Measurements from ENCODE around the gene LRRC31.

LRRC31 gene

DNA sequence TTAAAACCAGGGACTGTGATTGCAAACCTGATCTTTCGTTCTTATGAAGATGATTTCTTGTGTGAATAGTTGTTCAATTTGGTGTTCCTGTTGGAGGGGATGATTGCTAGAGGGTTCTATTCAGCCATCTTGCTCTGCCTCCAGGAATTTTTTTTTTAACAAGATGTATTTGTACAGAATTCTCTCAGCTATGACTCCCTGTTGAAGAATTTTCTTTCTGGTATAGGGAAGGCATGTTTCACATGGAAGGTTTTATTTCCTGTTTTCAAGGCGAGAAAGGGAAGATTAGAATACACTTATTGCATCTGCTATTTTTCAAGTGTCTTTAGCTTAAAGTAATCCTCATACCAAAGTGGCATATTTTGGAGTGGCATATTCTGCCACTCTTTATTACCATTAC lies 51.4 kb downstream of the LRRC31 start:
- no peak overlapping the region for H3K4me3 ChIP-seq (ENCODE audit: low read depth, low read length)
- DNase-seq (ENCODE audit: low read depth), result no peak
- TF ChIP-seq, protein P1, sequence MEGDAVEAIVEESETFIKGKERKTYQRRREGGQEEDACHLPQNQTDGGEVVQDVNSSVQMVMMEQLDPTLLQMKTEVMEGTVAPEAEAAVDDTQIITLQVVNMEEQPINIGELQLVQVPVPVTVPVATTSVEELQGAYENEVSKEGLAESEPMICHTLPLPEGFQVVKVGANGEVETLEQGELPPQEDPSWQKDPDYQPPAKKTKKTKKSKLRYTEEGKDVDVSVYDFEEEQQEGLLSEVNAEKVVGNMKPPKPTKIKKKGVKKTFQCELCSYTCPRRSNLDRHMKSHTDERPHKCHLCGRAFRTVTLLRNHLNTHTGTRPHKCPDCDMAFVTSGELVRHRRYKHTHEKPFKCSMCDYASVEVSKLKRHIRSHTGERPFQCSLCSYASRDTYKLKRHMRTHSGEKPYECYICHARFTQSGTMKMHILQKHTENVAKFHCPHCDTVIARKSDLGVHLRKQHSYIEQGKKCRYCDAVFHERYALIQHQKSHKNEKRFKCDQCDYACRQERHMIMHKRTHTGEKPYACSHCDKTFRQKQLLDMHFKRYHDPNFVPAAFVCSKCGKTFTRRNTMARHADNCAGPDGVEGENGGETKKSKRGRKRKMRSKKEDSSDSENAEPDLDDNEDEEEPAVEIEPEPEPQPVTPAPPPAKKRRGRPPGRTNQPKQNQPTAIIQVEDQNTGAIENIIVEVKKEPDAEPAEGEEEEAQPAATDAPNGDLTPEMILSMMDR (IDR thresholded peaks at IDR 0.05; ENCODE audit: low read depth, low read length, missing control alignments), result no peak

DNA sequence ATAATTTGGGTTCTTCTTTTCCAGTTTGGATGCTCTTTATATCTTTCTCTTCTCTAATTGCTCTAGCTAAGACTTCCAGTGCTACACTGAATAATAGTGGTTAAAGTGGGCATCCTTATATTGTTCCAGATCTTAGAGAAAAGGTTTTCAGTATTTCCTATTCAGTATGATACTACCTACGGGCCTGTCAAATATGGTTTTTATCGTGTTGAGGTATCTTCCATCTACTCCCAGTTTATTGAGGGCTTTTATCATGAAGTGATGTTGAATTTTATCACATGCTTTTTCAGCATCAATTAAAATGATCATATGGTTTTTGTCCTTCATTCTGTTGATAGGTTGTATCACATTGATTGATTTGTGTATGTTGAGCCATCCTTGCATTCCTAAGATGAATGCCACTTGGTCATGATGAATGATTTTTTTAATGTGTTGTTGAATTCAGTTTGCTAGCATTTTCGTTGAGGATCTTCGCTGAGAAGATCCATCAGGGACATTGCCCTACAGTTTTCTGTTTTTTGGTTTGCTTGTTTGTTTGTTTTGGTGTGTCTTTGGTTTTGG lies 54.1 kb downstream of the LRRC31 start:
- no peak for DNase-seq (ENCODE audit: low read depth)
- no peak overlapping the region for H3K4me3 ChIP-seq (ENCODE audit: low read depth, low read length)

DNA sequence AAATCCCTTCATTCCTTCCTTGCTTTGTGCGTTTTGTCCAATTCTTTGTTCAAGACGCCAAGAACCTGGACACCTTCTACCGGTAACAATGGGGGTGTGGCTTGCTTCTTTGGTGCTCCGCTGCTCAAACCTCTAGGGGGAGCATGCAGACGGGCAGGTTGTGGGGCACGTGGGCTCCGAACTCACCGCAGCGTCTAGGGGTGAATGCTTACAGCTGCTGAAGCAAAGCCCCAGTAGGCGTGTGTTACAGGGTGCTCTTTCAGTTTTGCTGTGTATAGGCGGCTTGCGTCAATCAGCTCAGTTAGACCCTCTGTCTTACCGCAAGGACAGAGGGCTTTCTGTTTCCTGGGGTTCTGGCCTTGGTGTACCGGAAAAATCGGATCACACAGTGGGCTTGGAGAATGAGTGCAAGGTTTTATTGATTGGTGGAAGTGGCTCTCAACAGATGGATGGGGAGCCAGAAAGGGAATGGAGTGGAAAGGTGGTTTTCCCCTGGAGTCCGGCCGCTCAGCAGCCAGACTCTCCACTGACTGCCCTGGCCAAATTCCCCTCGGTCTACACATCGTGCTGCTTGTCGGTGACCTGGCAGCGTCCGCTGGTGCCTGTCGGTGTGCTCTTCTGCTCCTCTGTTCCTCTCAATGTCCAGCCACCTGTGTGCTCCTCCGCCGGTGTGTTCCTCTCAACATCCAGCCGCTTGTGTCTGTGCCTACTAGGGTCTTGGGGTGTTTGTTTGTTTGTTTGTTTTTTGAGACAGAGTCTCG lies 55.8 kb downstream of the LRRC31 start:
- DNase-seq (ENCODE audit: low read depth), result peak; percentile 95
- TF ChIP-seq, protein P1 (IDR thresholded peaks at IDR 0.05; ENCODE audit: low read depth, low read length, missing control alignments), result peak; percentile 76
- peak overlapping the region; percentile 83 for H3K4me3 ChIP-seq (ENCODE audit: low read depth, low read length)

More for the DNA sequence above, 54.1 kb downstream of the LRRC31 start:
- TF ChIP-seq, protein P1 (IDR thresholded peaks at IDR 0.05; ENCODE audit: low read depth, low read length, missing control alignments), result no peak

DNA sequence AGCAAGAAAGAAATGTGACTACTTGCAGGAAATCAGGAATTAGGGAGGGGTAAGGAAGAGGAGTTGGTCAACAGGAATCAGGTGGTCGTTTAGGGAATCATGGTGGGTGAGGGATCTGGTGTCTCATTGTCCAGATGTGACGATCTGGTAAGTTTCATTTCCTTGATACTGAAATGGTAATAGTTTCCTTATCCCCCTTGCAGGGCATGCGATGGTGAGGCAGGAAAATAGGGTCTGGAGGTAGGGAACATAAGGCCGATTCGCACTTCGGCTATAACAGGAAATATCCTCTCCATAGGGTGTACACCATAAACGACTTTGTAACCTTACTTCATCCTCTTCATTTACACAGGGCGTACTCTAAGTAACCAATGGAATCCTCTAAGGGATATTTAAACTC lies 56.5 kb downstream of the LRRC31 start:
- no peak for DNase-seq (ENCODE audit: low read depth)
- peak overlapping the region; percentile 83 for H3K4me3 ChIP-seq (ENCODE audit: low read depth, low read length)

DNA sequence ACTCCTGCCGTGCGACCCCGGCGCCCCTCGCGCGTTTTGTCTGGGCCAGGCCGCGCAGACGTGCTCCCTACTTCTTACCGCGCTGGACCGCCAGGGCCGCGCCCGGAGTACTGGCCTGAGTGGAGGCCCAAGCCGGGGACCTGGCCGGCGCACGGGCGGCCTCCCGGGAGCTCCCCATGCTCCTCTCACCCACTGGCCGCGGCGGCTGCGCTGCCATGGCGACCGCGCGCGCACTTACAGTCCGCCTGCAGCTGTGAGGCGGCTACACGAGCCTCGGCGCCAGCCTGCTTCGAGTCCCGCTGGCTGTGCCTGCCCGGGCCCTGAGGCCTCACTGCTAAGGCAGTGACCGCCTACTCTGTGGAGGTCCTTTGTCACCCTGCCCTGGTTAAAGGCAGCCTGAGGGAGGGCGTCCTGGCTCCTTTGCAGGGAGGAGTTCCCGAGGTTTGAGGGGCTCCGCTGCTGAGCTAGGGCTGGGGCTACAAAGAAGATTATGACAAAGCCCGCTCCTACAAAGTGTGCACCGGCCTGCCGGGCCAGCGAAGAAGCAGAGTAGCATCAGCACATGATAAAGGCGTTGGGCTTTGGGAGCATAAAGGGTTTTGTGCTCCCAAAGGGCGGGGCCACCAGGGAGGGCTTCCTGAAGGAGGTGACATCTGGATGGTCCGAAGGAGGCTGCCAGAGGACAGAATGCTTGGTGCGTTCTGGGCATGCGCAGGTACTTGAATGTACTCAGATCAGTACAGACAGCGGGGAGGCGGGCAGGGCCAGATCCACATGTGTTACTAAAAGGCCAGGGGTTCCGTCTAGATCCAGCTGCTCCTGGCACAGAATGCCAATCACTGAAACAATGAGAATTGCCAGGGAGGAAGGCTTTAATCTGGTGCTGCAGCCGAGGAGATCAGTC lies 57.2 kb downstream of the LRRC31 start, which contains the start of the genes LRRC34 and LRRIQ4:
Gene LRRC34 (minus strand): TSS at position 573 of the 904 bp plus-strand sequence. CDS start 356 bp downstream, at position 217.
Gene LRRIQ4 (plus strand): TSS at position 539 of the 904 bp plus-strand sequence. CDS start 9,052 bp downstream, outside the sequence.
- DNase-seq (ENCODE audit: low read depth), result peak; percentile 83
- TF ChIP-seq, protein P1 (IDR thresholded peaks at IDR 0.05; ENCODE audit: low read depth, low read length, missing control alignments), result no peak
- peak within 1 kb of the TSS; percentile 83 for H3K4me3 ChIP-seq (ENCODE audit: low read depth, low read length)

More for the DNA sequence above, 56.5 kb downstream of the LRRC31 start:
- TF ChIP-seq, protein P1 (IDR thresholded peaks at IDR 0.05; ENCODE audit: low read depth, low read length, missing control alignments), result no peak

DNA sequence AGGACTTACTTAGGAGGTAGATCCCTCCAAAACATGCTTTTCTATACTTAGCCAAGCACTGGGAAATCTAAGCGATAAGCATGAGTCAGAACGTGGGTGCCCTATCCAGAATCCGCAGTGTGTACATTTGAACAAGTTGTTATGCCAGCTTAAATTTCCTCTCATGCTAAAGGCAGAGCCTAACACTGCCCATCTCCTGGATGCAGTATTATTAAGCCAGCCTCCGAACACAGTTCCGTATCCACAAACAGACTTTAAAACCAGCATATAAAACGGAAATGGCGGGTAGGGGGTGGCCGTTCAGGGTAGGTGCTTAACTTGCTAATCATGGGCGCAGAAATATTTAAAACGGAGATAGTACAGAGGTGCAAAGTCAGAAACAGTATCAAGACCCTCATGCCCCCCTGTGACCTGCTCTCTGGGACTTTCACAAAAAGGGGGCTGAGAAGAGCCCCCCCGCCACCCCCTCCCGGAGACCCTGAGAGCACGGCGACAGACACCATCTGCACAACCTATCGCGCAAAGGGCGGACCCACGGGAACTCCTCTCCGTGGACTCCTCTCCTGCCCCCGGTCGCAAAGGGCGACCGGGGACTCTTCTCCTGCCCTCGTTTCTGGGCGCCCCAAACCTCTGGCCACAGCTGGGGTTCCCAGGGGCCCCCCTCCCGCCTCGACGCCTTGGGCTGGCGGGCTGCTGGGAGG lies 58.0 kb downstream of the LRRC31 start:
- peak overlapping the region; percentile 83 for H3K4me3 ChIP-seq (ENCODE audit: low read depth, low read length)
- TF ChIP-seq, protein P1 (IDR thresholded peaks at IDR 0.05; ENCODE audit: low read depth, low read length, missing control alignments), result no peak
- no peak for DNase-seq (ENCODE audit: low read depth)

All from GM12864 (cell line).